HG02588 (cell line): ENCODE data around the gene TMEM229A.
"Not testable (repeated sequence)": the region's sequence is repeated elsewhere in the genome, so short reads cannot be mapped to it uniquely, and the experiment has no call there.

Experiments used
- ATAC-seq: cut with Tn5 transposase; IDR thresholded peaks from one replicate; pipeline ENCODE4 v1.9.1; 2021; ENCODE audit warnings: mild to moderate bottlenecking, moderate library complexity; ENCODE audit not compliant: unreplicated experiment

TMEM229A gene

DNA sequence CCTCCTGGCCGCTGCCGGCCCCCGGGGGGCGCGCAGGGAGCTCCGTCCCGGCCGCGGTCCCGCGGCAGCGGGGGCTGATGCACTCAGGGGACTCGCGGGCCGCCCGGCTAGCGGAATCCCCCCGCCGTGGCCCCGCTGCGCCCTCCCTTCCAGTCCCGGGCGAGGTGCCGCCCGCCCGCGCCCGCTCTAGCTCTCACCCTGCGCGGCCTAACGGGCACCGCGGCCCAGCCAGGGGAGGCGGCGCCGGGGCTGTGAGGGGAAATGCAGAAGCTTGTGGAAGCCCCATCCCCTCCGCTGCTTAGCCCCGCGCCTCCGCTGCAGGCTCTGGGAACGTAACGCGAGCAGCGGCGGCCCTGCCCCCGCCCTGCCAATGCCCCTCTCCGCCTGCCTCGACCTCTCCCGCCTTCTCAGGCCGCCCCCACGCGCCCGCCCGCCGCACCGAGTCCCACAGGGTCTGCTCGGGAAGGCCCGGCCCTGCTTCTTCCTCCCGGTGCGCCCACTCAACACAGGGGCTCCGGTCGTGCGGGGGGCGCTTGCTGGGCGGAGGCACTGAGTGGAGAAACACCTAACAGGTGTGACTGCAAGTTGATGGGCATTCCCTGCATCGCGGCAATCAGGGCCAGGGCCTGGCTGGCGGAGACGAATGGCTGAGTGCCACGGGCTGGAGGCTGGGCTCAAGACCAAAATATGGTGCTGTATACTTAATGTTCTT is 384 bp upstream of the TMEM229A start:
- no peak for ATAC-seq

DNA sequence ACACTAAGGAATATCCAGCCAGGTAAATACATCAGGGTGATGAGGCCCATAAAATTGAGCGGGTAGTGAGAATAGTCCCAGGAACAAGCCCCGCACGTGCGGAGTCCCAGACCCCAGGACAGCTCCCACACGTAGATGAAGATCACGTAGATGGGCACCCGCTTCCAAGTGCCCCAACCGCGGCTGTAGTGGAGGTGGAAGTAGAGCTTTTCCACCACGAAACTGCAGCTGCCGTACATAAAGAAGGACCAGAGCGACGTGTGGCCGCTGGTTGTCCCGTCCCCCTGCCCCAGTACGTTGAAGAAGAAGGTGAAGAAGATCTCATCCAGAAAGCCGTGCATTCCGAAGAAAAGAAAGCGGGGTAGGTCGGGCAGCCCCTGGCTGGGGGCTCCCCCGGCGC is 948 bp downstream of the TMEM229A start:
- ATAC-seq, result no peak

DNA sequence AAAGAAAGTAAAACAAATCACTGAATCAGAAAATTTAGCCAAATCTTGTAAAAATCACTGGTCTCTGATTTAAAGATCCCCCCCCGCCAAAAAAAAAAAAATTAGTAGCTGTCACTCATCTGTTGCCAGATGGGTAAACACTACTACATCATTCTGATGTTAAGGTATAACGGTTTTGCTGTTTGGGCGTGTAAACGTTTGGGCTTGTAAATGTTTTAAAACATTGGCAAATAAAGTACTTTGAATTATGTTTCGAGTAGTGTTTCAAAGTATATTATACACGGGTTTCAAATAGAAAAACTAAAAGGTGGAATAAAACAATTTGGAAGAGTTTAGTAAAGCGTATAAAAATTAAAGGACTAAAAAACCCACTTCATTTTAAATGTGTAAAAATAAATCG is 1.5 kb downstream of the TMEM229A start:
- no peak for ATAC-seq

DNA sequence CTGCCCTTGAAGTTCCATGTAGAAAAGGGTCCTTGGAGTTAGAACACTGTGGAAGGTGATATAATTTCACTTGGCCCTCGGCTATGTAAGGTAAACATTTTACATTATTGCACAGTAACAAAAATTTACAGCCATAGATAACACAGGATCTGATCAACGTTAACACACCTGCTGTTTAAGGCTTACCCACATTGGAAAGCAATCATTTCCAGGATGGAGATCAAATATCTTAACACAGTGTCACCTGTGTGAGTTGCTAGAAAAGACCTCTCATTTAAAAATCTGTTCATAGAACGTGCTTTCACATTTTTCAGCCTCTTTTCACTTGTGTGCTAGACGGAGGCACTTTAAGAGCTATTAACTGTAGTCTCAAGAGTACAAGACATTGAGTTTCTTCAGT is 1.9 kb downstream of the TMEM229A start:
- ATAC-seq, result no peak

GRCh38 chr7:124029396-124030188 is 3.3 kb downstream of the TMEM229A start:
- ATAC-seq, result no peak

DNA sequence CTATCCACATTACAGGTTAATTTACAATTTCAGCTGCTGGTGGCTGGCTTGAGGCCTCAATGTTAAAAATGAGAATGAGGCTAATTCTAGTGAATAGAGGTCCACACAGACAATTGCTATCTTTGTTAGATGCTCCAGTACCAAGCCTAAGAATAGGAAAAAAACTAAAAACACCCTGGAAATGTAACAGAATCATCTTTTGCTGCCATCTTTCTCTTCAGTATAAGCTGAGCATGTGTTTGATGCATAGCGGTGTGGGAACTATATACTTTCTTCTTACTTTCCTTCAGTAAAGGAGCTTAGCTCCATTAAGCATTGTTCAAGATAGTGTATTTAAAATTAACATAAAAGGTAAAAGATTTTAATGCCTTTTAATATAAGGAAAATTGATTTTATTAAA is 5.6 kb downstream of the TMEM229A start:
- no peak for ATAC-seq

DNA sequence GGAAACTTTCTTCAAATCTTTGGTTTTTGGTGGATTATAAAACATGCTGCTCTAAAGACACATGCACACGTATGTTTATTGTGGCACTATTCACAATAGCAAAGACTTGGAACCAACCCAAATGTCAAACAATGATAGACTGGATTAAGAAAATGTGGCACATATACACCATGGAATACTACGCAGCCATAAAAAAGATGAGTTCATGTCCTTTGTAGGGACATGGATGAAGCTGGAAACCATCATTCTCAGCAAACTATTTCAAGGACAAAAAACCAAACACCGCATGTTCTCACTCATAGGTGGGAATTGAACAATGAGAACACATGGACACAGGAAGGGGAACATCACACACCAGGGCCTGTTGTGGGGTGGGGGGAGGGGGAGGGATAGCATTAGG is 8.5 kb downstream of the TMEM229A start:
- ATAC-seq, result not testable (repeated sequence)

GRCh38 chr7:124022551-124022950 is 10.3 kb downstream of the TMEM229A start:
- no peak for ATAC-seq

GRCh38 chr7:124020060-124020459 is 12.8 kb downstream of the TMEM229A start:
- no peak for ATAC-seq

GRCh38 chr7:124013306-124013705 is 19.6 kb downstream of the TMEM229A start:
- no peak for ATAC-seq

DNA sequence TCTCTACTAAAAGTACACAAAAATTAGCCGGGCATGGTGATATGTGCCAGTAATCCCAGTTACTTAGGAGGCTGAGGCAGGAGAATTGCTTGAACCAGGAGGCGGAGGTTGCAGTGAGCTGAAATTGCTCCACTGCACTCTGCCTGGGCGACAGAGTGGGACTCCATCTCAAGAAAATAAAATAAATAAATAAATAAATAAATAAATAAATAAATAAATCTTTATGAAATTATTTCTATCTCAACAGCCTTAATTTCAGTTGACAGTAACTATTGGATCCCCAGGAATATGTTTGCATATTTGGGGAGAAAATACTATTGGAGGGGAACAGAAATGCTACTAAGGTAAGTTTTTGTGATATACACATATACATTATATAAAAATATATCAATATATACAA is 20.0 kb downstream of the TMEM229A start:
- ATAC-seq, result no peak

DNA sequence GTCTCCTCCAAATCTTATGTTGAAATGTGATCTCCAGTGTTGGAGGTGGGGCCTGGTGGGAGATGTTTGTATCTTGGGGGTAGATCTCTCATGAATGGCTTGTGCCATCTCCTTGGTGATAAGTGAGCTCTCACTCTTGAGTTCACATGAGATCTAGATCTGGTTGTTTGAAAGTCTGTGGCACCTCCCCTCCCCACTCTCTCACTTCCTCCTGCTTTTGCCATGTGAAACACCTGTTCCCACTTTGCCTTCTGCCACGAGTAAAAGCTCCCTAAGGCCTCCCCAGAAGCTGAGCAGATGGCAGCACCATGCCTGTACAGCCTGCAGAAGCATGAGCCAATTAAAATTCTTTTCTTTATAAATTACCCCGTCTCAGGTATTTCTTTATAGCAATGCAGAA is 23.5 kb downstream of the TMEM229A start:
- ATAC-seq, result no peak

DNA sequence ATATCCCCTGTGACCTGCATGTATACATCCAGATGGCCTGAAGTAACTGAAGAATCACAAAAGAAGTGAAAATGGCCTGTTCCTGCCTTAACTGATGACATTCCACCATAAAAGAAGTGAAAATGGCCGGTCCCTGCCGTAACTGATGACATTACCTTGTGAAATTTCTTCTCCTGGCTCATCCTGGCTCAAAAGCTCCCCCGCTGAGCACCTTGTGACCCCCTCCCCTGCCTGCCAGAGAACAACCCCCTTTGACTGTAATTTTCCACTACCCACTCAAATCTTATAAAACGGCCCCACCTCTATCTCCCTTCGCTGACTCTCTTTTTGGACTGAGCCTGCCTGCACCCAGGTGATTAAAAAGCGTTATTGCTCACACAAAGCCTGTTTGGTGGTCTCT is 24.6 kb downstream of the TMEM229A start:
- ATAC-seq, result not testable (repeated sequence)

GRCh38 chr7:123999703-124000102 is 33.2 kb downstream of the TMEM229A start:
- ATAC-seq, result no peak

GRCh38 chr7:123998921-123999320 is 33.9 kb downstream of the TMEM229A start:
- ATAC-seq, result no peak

GRCh38 chr7:123996327-123996625 is 36.6 kb downstream of the TMEM229A start:
- no peak for ATAC-seq

- ATAC-seq, result no peak
These were observed 37.1 kb downstream of the TMEM229A start for GRCh38 chr7:123995617-123996326.

- no peak for ATAC-seq
These were observed 38.4 kb downstream of the TMEM229A start for GRCh38 chr7:123994449-123994848.

- ATAC-seq, result no peak
These were observed 38.9 kb downstream of the TMEM229A start for GRCh38 chr7:123993996-123994395.

DNA sequence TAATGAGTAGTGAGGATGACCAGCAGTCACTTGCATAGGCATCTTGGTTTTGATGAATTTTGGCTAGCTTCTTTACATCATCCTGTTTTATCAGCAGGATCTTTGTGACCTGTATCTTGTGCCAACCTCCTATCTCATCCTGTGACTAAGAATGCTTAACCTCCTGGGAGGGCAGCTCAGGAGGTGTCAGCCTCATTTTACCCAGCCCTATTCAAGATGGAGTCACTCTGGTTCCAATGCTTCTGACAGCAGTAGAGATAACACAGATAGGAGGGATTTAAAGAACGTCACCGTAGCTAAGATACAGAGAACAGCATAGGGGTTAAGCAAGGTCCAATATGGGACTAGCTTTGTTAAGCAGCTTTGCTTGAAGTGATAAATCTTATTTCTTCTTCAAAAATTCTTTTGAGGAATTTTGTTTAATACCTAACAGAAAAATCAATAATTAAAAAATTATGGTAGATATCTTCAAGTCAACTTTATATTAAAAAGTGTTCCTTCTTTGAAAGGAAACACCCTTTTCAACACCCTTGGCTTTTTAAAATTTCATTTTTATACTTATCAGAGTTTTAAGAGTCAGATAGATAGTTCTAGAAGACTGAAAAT is 39.9 kb downstream of the TMEM229A start:
- ATAC-seq, result no peak

DNA sequence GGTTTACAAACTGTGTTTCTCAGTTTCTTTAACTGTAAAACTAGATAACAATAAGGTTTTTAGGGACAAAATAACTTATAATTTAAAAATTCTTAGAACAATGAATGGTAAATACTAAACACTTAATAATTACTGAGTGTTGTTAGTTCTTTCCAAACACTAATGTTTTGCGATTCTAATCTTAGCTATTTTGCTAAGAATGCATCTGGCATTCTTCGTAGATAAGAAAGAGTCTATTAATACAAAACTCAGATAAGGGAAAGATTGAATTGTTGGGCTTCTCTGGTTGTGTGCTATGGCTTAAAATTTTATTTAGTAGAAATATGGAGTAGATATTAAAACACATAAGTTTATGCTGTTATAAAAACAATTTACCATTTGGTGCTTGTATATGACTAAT is 45.4 kb downstream of the TMEM229A start:
- ATAC-seq, result no peak
